PC-3 (cell line): ENCODE results near the gene HYLS1. TPM values are rescaled to one million over a fixed set of nuclear protein-coding genes. Genes with fewer than 3 reads are reported as not detected.
A peak's percentile ranks its signal among the peaks of the same experiment; 100 is the strongest.

Source experiments
- ATAC-seq: fragments of 200-7000 bp; cut with Tn5 transposase; 2 replicates; pipeline ENCODE4 v1.9.1; 2020; ENCODE audit warnings: mild to moderate bottlenecking, moderate library complexity
- BruUV-seq: library from RNA; stranded (reverse); fragments of 400-500 nt; replicated peaks from 2 replicates; lab custom pipeline; 2021; lab: Mats Ljungman, UMichigan
- CTCF ChIA-PET: fragments of 300-600 bp; sonication (Branson Sonifier 250); formaldehyde crosslinking; loops from one replicate; lab custom pipeline; 2022; ENCODE audit warnings: antibody characterized with exemption; lab: Charles Lee
- POLR2A ChIA-PET: fragments of 300-600 bp; sonication (Branson Sonifier 250); formaldehyde crosslinking; loops from one replicate; lab custom pipeline; 2022; ENCODE audit warnings: antibody characterized with exemption; ENCODE audit not compliant: unreplicated experiment; lab: Charles Lee
- DNase-seq: peaks from one replicate; pipeline ENCODE4 v3.0.0-alpha.2; 2015
- H2AFZ ChIP-seq: fragments of 300-600 bp; sonication (generic); 2 replicates; pipeline ENCODE4 v1.6.0; 2016; ENCODE audit warnings: antibody characterized with exemption, low read length
- H3F3A ChIP-seq: fragments of 300-600 bp; sonication (generic); one replicate; pipeline ENCODE4 v1.6.0; 2017; ENCODE audit warnings: antibody characterized with exemption, low read length, control low read depth, mild to moderate bottlenecking; ENCODE audit not compliant: unreplicated experiment
- H3K27ac ChIP-seq: fragments of 300-600 bp; sonication (generic); 2 replicates; pipeline ENCODE4 v1.5.1; 2016; ENCODE audit warnings: mild to moderate bottlenecking, low read length
- H3K27me3 ChIP-seq: fragments of 300-600 bp; sonication (generic); 2 replicates; pipeline ENCODE4 v1.6.1; 2016; ENCODE audit warnings: low read length, mixed read lengths
- H3K36me3 ChIP-seq: fragments of 300-600 bp; sonication (generic); 2 replicates; pipeline ENCODE4 v1.6.1; 2016; ENCODE audit warnings: low read depth, mixed run types, low read length, mixed read lengths
- H3K4me1 ChIP-seq: fragments of 300-600 bp; sonication (generic); 2 replicates; pipeline ENCODE4 v1.5.1; 2016; ENCODE audit warnings: low read length; ENCODE audit not compliant: insufficient read depth
- H3K4me2 ChIP-seq: fragments of 300-600 bp; sonication (generic); 2 replicates; pipeline ENCODE4 v1.6.0; 2016; ENCODE audit warnings: low read length
- H3K4me3 ChIP-seq: fragments of 300-600 bp; sonication (generic); 2 replicates; pipeline ENCODE4 v1.5.1; 2016; ENCODE audit warnings: mild to moderate bottlenecking, low read length, mixed read lengths
- H3K79me2 ChIP-seq: fragments of 300-600 bp; sonication (generic); 2 replicates; pipeline ENCODE4 v1.6.1; 2017; ENCODE audit warnings: low read length, mixed read lengths
- H3K9ac ChIP-seq: fragments of 300-600 bp; sonication (generic); 2 replicates; pipeline ENCODE4 v1.6.0; 2016; ENCODE audit warnings: mild to moderate bottlenecking, low read length
- H3K9me2 ChIP-seq: fragments of 300-600 bp; sonication (generic); replicated peaks from 2 replicates; pipeline ENCODE4 v1.6.1; 2016; ENCODE audit warnings: mixed run types, low read length, mixed read lengths
- H3K9me3 ChIP-seq: fragments of 300-600 bp; sonication (generic); 2 replicates; pipeline ENCODE4 v1.6.1; 2016; ENCODE audit warnings: low read length, mixed read lengths
- H4K20me1 ChIP-seq: fragments of 300-600 bp; sonication (generic); 2 replicates; pipeline ENCODE4 v1.6.1; 2016; ENCODE audit warnings: low read length, mixed read lengths
- EZH2 ChIP-seq: fragments of 300-600 bp; sonication (generic); IDR thresholded peaks from one replicate; pipeline ENCODE4 v1.6.1; 2017; ENCODE audit warnings: antibody characterized with exemption, mild to moderate bottlenecking, low read length; ENCODE audit not compliant: unreplicated experiment
- EZH2phosphoT487 ChIP-seq: fragments of 300-600 bp; sonication (generic); IDR thresholded peaks from 2 replicates; pipeline ENCODE4 v1.6.1; 2018; ENCODE audit warnings: mild to moderate bottlenecking, antibody characterized with exemption, low read length, borderline replicate concordance
- intact Hi-C: fragments of 100-400 bp; cut with micrococcal nuclease; formaldehyde crosslinking; loops from 2 replicates; pipeline ENCODE4 v1.9.0; 2023
- total RNA-seq: library from RNA; depleted of rRNA; stranded (reverse); fragments of >200 nt; gene quantifications from 2 replicates; pipeline ENCODE4 v1.2.3, GENCODE V29; 2014
- TF ChIP-seq, protein P1 (sequence below): fragments of 300-600 bp; sonication (generic); conservative IDR thresholded peaks from 2 replicates; pipeline ENCODE4 v1.5.1; 2017; ENCODE audit warnings: antibody characterized with exemption, low read depth, mild to moderate bottlenecking, low read length

HYLS1 gene
- total RNA-seq, 1 experiment from 2014 or later, result 23.5 TPM

- H4K20me1 ChIP-seq, result no peaks in the 10 kb centered on the region
- ChIA-PET CTCF (no interaction called here), POLR2A (no interaction called here)
- H2AFZ ChIP-seq, result peak overlapping the region; percentile 60
- no peaks in the 10 kb centered on the region for H3F3A ChIP-seq
- H3K4me1 ChIP-seq, result peaks cover 6% of the 10 kb centered on the region; the same call in 1 of the 2 replicates
- H3K36me3 ChIP-seq, result no peaks in the 10 kb centered on the region
- H3K4me3 ChIP-seq, result no peak overlapping the region
- no peaks in the 10 kb centered on the region for H3K79me2 ChIP-seq
- no peak for DNase-seq
- H3K9ac ChIP-seq, result no peak overlapping the region
- TF ChIP-seq, protein P1, sequence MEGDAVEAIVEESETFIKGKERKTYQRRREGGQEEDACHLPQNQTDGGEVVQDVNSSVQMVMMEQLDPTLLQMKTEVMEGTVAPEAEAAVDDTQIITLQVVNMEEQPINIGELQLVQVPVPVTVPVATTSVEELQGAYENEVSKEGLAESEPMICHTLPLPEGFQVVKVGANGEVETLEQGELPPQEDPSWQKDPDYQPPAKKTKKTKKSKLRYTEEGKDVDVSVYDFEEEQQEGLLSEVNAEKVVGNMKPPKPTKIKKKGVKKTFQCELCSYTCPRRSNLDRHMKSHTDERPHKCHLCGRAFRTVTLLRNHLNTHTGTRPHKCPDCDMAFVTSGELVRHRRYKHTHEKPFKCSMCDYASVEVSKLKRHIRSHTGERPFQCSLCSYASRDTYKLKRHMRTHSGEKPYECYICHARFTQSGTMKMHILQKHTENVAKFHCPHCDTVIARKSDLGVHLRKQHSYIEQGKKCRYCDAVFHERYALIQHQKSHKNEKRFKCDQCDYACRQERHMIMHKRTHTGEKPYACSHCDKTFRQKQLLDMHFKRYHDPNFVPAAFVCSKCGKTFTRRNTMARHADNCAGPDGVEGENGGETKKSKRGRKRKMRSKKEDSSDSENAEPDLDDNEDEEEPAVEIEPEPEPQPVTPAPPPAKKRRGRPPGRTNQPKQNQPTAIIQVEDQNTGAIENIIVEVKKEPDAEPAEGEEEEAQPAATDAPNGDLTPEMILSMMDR, result no peak
- no peak for TF ChIP-seq EZH2phosphoT487
- H3K27me3 ChIP-seq, result no peaks in the 10 kb centered on the region
- H3K9me2 ChIP-seq, result no peaks in the 10 kb centered on the region
- intact Hi-C loops, result no loop called here
- no peaks in the 10 kb centered on the region for H3K9me3 ChIP-seq
- no peak overlapping the region for H3K4me2 ChIP-seq
- ATAC-seq, result no peak
- no TSS peak for BruUV-seq
- no peak overlapping the region for H3K27ac ChIP-seq
Observed at GRCh38 chr11:125941267-125941618, 53.8 kb downstream of the HYLS1 start.

DNA sequence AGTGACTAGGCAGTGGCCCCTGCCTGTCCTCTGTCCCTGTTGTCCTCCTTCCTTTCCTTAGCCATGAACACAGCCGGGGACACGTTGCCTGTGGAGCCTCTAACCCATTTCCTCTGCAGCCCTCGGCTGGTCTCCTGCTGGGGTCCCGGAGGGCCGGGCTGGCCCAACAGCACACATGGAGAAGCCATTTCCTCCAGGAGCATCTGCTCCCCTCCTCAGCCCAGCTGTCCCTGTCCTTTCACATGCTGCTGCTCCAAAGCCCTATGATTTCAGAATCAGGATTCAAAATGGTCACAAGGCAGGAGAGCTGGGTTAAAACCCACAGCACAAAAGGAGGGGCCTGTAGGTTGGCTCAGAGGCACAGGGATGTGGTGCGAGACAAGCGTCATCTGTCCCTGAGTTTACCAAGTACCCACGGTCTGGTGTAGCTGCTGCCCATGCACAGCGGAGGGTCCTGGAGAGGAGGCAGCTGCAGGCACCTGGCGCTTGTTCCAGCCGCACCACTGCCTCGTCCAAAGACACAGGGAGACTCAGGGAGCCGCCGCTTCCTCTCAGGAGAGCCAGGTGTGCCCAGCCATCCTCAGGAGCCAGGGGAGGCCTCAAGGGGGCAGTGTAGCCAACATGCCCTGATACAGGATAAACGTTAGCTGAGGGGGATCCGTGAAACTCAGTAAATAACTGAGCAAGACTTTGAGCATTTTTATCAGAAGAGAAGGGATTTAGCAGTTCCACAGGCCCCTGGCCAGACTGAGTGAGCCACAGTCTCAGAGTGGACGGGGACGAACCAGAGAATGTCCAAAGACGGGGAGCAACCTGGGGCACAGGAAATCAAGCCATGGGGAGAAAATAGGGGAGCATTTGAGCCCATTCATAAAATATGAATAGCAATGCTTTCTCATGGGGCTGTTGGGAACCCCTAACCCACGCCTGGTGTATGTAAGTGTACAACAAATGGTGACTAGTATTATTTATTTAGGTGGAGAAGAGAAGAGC, 54.4 kb downstream of the HYLS1 start:
- POLR2A ChIA-PET, result no interaction called here
- Histone ChIP-seq H3K27me3 (no peaks in the 10 kb centered on the region), H3K27ac (no peak overlapping the region), H3K9ac (no peak overlapping the region), H2AFZ (peak overlapping the region; percentile 60), H3K79me2 (no peaks in the 10 kb centered on the region), H3K4me2 (peak overlapping the region; percentile 3; the same call in 1 of the 2 replicates), H3K9me3 (no peaks in the 10 kb centered on the region), H4K20me1 (no peaks in the 10 kb centered on the region), H3K9me2 (no peaks in the 10 kb centered on the region), H3F3A (no peaks in the 10 kb centered on the region), H3K36me3 (no peaks in the 10 kb centered on the region), H3K4me1 (peaks cover 6% of the 10 kb centered on the region; the same call in 1 of the 2 replicates), H3K4me3 (no peak overlapping the region)
- ATAC-seq (peak; percentile 90), DNase-seq (peak; percentile 72)
- intact Hi-C loops, result loop anchor here (1.0 to 2.0 kb wide), 2 partner anchors 119 to 252 kb away; no protein-coding TSS in a partner anchor
- TF ChIP-seq, protein P1, result peak; percentile 96
- TF ChIP-seq EZH2 (no peak), EZH2phosphoT487 (no peak)
- CTCF ChIA-PET, result interaction anchor here (0.6 to 1.0 kb wide), 3 partner anchors 119 to 254 kb away, joined by 3 to 8 read pairs (median 4); no protein-coding TSS in a partner anchor
- BruUV-seq, result no TSS peak
